Chondrocyte (in vitro differentiated cells): ENCODE results near the gene OR1M1. TPM values are rescaled to one million over a fixed set of nuclear protein-coding genes. Genes with fewer than 3 reads are reported as not detected.

ENCODE experiments used
- DNase-seq: peaks from one replicate; pipeline ENCODE4 v3.0.0; 2021; ENCODE audit warnings: mixed read lengths, low spot score
- H3K27ac Mint-ChIP-seq: one replicate; pipeline ENCODE4 v1.8.0; 2021; ENCODE audit warnings: mild to moderate bottlenecking, moderate library complexity, mixed read lengths; ENCODE audit not compliant: unreplicated experiment
- H3K27me3 Mint-ChIP-seq: 2 replicates; pipeline ENCODE4 v1.8.0; 2021; ENCODE audit warnings: low read depth, mixed read lengths
- H3K36me3 Mint-ChIP-seq: 2 replicates; pipeline ENCODE4 v1.8.0; 2021; ENCODE audit warnings: low read depth, mixed read lengths
- H3K4me1 Mint-ChIP-seq: 2 replicates; pipeline ENCODE4 v1.8.0; 2021; ENCODE audit warnings: low read depth, mild to moderate bottlenecking, mixed read lengths
- H3K4me3 Mint-ChIP-seq: one replicate; pipeline ENCODE4 v1.8.0; 2021; ENCODE audit warnings: mild to moderate bottlenecking, moderate library complexity, mixed read lengths; ENCODE audit not compliant: unreplicated experiment
- H3K9me3 Mint-ChIP-seq: 2 replicates; pipeline ENCODE4 v1.8.0; 2021; ENCODE audit warnings: low read depth, mixed read lengths
- CTCF ChIP-seq: fragments of 200-600 bp; sonication (generic); IDR thresholded peaks from 2 replicates; pipeline ENCODE4 v1.5.0; 2021; ENCODE audit warnings: antibody characterized with exemption, mild to moderate bottlenecking, moderate library complexity
- total RNA-seq: library from RNA; stranded (reverse); gene quantifications from 3 replicates; pipeline ENCODE4 v1.2.1, GENCODE V29; 2021

The OR1M1 gene
- total RNA-seq, 1 donor from 2014 or later = not detected

- no peak for DNase-seq
- no peaks in the 10 kb centered on the region for H3K27me3 Mint-ChIP-seq
- no peaks in the 10 kb centered on the region for H3K36me3 Mint-ChIP-seq
- H3K27ac Mint-ChIP-seq = peak overlapping the region; percentile 86
- H3K4me3 Mint-ChIP-seq = peak overlapping the region; percentile 50
- H3K9me3 Mint-ChIP-seq = no peaks in the 10 kb centered on the region
- peaks cover 17% of the 10 kb centered on the region for H3K4me1 Mint-ChIP-seq
- no peak for TF ChIP-seq CTCF
Observed at GRCh38 chr19:9075064-9075949, 11.6 kb upstream of the OR1M1 start.

- TF ChIP-seq CTCF = no peak
- no peak for DNase-seq
- no peak overlapping the region for H3K4me3 Mint-ChIP-seq
- peak overlapping the region; percentile 32 for H3K27ac Mint-ChIP-seq
- no peaks in the 10 kb centered on the region for H3K9me3 Mint-ChIP-seq
- no peaks in the 10 kb centered on the region for H3K27me3 Mint-ChIP-seq
- H3K4me1 Mint-ChIP-seq = peaks cover 17% of the 10 kb centered on the region
- no peaks in the 10 kb centered on the region for H3K36me3 Mint-ChIP-seq
Observed at GRCh38 chr19:9076901-9077300, 10.0 kb upstream of the OR1M1 start.

DNA sequence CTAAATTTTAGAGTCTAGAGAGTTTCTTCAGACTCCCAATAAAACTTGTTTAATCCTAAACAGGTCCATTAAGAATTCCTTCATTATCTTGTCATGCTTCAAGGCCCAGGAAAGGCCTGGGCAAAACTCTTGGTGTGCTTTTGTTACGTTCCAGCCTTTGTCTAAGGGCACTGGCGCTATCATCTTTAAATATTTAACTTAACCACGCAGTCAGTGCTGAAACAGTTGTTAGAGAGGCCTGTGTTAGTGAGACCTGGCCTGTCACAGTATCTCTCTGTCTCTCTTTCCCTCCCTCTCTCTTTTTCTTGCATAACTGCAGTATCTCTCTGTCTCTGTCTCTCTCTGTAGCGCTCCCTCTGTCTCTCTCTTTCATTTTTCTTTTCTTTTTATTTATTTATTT is 8.2 kb upstream of the OR1M1 start:
- Mint-ChIP-seq H3K36me3 (no peaks in the 10 kb centered on the region), H3K27me3 (peaks cover 5% of the 10 kb centered on the region), H3K4me3 (no peak overlapping the region), H3K9me3 (no peaks in the 10 kb centered on the region), H3K27ac (no peak overlapping the region), H3K4me1 (peaks cover 17% of the 10 kb centered on the region)
- DNase-seq = no peak
- TF ChIP-seq CTCF = no peak

- peaks cover 3% of the 10 kb centered on the region for H3K27me3 Mint-ChIP-seq
- H3K4me3 Mint-ChIP-seq = no peak within 1 kb of the TSS
- DNase-seq = no peak
- no peaks in the 10 kb centered on the region for H3K36me3 Mint-ChIP-seq
- H3K4me1 Mint-ChIP-seq = no peaks in the 10 kb centered on the region
- H3K27ac Mint-ChIP-seq = no peak within 1 kb of the TSS
- TF ChIP-seq CTCF = no peak
- H3K9me3 Mint-ChIP-seq = no peaks in the 10 kb centered on the region
Observed at GRCh38 chr19:9107375-9107774, 20.5 kb downstream of the OR1M1 start, which contains the start of gene OR7G2. Gene OR7G2 (minus strand): TSS chr19:9107475. CDS start chr19:9103243, 4,232 bp downstream.

DNA sequence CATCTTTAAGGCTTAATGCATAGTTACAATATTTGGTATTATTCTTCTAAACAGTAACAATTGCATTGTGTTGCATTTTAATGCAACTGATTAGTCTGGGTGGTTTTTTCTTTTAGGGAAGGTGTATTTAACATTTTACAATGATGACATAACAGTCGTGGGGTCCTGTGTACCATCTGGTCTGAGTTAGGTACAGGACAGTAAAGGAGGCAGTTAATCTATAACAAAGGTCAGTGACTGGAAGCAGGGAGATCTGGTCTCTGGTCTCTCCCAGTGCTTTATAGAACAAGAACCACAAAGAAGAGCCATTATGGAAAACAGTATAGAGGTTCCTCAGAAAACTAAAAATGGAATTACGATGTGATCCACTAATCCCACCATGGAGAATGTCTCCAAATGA is 23.1 kb downstream of the OR1M1 start:
- no peak overlapping the region for H3K27ac Mint-ChIP-seq
- H3K4me1 Mint-ChIP-seq = no peaks in the 10 kb centered on the region
- no peaks in the 10 kb centered on the region for H3K9me3 Mint-ChIP-seq
- DNase-seq = no peak
- no peak for TF ChIP-seq CTCF
- no peaks in the 10 kb centered on the region for H3K36me3 Mint-ChIP-seq
- H3K27me3 Mint-ChIP-seq = peaks cover 5% of the 10 kb centered on the region
- no peak overlapping the region for H3K4me3 Mint-ChIP-seq
